GM18499 (cell line): ENCODE data around the gene DNHD1.

Source experiments
- ATAC-seq: cut with Tn5 transposase; IDR thresholded peaks from one replicate; pipeline ENCODE4 v1.9.1; 2021; ENCODE audit warnings: moderate number of reproducible peaks; ENCODE audit not compliant: insufficient read depth, unreplicated experiment

The DNHD1 gene

GRCh38 chr11:6526411-6527135 lies 29.5 kb downstream of the DNHD1 start:
- ATAC-seq, result no peak

GRCh38 chr11:6529266-6529665 lies 32.2 kb downstream of the DNHD1 start:
- ATAC-seq, result no peak

- ATAC-seq, result no peak
Observed at GRCh38 chr11:6530848-6531247, 33.8 kb downstream of the DNHD1 start.

- ATAC-seq, result no peak
Observed at GRCh38 chr11:6531267-6531752, 34.2 kb downstream of the DNHD1 start.

- no peak for ATAC-seq
Observed at GRCh38 chr11:6538456-6538855, 41.4 kb downstream of the DNHD1 start.

- ATAC-seq, result no peak
Observed at GRCh38 chr11:6538945-6539344, 41.9 kb downstream of the DNHD1 start.

GRCh38 chr11:6539748-6540268 lies 42.7 kb downstream of the DNHD1 start:
- ATAC-seq, result no peak

- ATAC-seq, result no peak
Observed at GRCh38 chr11:6541356-6541755, 44.3 kb downstream of the DNHD1 start.

- ATAC-seq, result no peak
Observed at GRCh38 chr11:6542727-6543126, 45.6 kb downstream of the DNHD1 start.

GRCh38 chr11:6544921-6545850 lies 48.1 kb downstream of the DNHD1 start:
- no peak for ATAC-seq

- ATAC-seq, result no peak
Observed at GRCh38 chr11:6545917-6546605, 49.0 kb downstream of the DNHD1 start.

- ATAC-seq, result no peak
Observed at GRCh38 chr11:6546735-6547134, 49.7 kb downstream of the DNHD1 start.

GRCh38 chr11:6547177-6547576 lies 50.1 kb downstream of the DNHD1 start:
- ATAC-seq, result no peak

GRCh38 chr11:6548121-6548520 lies 51.0 kb downstream of the DNHD1 start:
- no peak for ATAC-seq

GRCh38 chr11:6548641-6549040 lies 51.6 kb downstream of the DNHD1 start:
- no peak for ATAC-seq

- no peak for ATAC-seq
Observed at GRCh38 chr11:6553634-6554033, 56.6 kb downstream of the DNHD1 start.

GRCh38 chr11:6554828-6555706 lies 58.0 kb downstream of the DNHD1 start:
- ATAC-seq, result no peak

GRCh38 chr11:6556139-6556949 lies 59.3 kb downstream of the DNHD1 start:
- no peak for ATAC-seq

GRCh38 chr11:6557063-6557462 lies 60.0 kb downstream of the DNHD1 start:
- ATAC-seq, result no peak
